ENCODE data around the gene AMBP.

The AMBP gene

GRCh38 chr9:114012126-114012525, 66.0 kb downstream of the AMBP start:
- no peak for DNase-seq (ENCODE audit: low read depth in 2 of 2, low spot score in 1 of 2)

GRCh38 chr9:114011313-114011712, 66.8 kb downstream of the AMBP start:
- DNase-seq (ENCODE audit: low read depth in 2 of 2, low spot score in 1 of 2), result no peak

Data from stimulated activated CD8-positive, alpha-beta memory T cell treated with anti-CD3 and anti-CD28 coated beads, Interleukin-4, amount 100 ng/mL, for 1 hour (primary cell).